Tibial nerve (tissue), 3 donors: ENCODE data around the gene NFIB.

ENCODE experiments used
- POLR2A ChIP-seq, 2 donors: fragments of 450-650 bp; IDR thresholded peaks; one replicate each; pipeline ENCODE4 v1.6.1; 2017; ENCODE audit warnings: antibody characterized with exemption in 2 of 2, mild to moderate bottlenecking in 2 of 2, moderate library complexity in 2 of 2
- TF ChIP-seq, protein P1 (sequence below), 5 experiments: fragments of 200-600 bp in 3 of 5; fragments of 450-650 bp in 2 of 5; sonication (generic) in 3 of 5; IDR thresholded peaks; one replicate each; pipeline ENCODE4 v1.5.1; 2016 to 2019; ENCODE audit warnings: antibody characterized with exemption in 5 of 5, mild to moderate bottlenecking in 3 of 5, moderate library complexity in 2 of 5

DNA sequence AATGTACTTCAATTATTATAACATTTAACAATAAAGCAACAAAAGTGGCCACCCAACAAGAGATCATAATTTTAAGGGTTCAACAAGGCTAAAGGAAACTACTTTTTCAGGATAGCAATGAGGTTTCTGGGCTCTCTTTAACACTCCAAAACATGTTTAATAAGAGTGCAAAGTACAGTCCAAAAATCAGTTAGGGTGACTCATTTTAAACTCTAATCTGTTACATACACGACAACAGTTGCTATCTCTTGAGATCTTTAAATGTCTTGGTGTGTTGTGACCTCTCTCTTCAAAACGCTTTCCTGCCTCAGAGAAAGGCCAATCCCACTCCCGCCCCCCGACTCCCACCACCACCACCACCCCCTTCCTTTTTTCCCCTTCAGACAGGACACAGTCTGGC is 11.5 kb downstream of the NFIB start:
- TF ChIP-seq, protein P1, sequence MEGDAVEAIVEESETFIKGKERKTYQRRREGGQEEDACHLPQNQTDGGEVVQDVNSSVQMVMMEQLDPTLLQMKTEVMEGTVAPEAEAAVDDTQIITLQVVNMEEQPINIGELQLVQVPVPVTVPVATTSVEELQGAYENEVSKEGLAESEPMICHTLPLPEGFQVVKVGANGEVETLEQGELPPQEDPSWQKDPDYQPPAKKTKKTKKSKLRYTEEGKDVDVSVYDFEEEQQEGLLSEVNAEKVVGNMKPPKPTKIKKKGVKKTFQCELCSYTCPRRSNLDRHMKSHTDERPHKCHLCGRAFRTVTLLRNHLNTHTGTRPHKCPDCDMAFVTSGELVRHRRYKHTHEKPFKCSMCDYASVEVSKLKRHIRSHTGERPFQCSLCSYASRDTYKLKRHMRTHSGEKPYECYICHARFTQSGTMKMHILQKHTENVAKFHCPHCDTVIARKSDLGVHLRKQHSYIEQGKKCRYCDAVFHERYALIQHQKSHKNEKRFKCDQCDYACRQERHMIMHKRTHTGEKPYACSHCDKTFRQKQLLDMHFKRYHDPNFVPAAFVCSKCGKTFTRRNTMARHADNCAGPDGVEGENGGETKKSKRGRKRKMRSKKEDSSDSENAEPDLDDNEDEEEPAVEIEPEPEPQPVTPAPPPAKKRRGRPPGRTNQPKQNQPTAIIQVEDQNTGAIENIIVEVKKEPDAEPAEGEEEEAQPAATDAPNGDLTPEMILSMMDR (IDR thresholded peaks at IDR 0.05), result no peak
- TF ChIP-seq POLR2A (IDR thresholded peaks at IDR 0.05), result no peak
